ENCODE results near the gene CROCC. TPM values are rescaled to one million over a fixed set of nuclear protein-coding genes. Genes with fewer than 3 reads are reported as not detected.

The CROCC gene
- total and polyA plus RNA-seq, 9 of the 15 experiments (the other 6 are each of a cell fraction or from before 2014, with no cell fraction given), result 0.17 to 15.4 (median 7.6) TPM

GRCh38 chr1:16905110-16905867 is 16.4 kb upstream of the CROCC start (continued):
- TF ChIP-seq TRIM25 (IDR thresholded peaks at IDR 0.05; ENCODE audit: borderline replicate concordance) (0 out of 2 replicates have a peak, but pooled peaks have one; percentile 55), SMAD1 (IDR thresholded peaks at IDR 0.05; ENCODE audit: low read depth, low read length, partially characterized antibody) (peak; percentile 100), ZNF347 (CRISPR knock-in tag; IDR thresholded peaks at IDR 0.05; ENCODE audit: low read depth) (peak; percentile 97), ERF (CRISPR knock-in tag; IDR thresholded peaks at IDR 0.05) (peak; percentile 99), PCBP2 (IDR thresholded peaks at IDR 0.05; ENCODE audit: low read depth, low read length, poor library complexity, severe bottlenecking) (no peak), RHOXF2B (CRISPR knock-in tag; conservative IDR thresholded peaks at IDR 0.05) (peak; percentile 99), ARID3B (CRISPR knock-in tag; IDR thresholded peaks at IDR 0.05; ENCODE audit: borderline replicate concordance) (no peak), DNMT1 (IDR thresholded peaks at IDR 0.05) (no peak), SFPQ (IDR thresholded peaks at IDR 0.05; ENCODE audit: low read depth, low read length) (peak; percentile 81), STAT5B (CRISPR knock-in tag; IDR thresholded peaks at IDR 0.05) (no peak), ELK1 (CRISPR knock-in tag; IDR thresholded peaks at IDR 0.05) (no peak), RBM25 (IDR thresholded peaks at IDR 0.05; ENCODE audit: low read depth, low read length, severe bottlenecking) (peak; percentile 40), TFAP4 (CRISPR knock-in tag; IDR thresholded peaks at IDR 0.05; ENCODE audit: borderline replicate concordance) (peak; percentile 46), PBX2 (CRISPR knock-in tag; IDR thresholded peaks at IDR 0.05; ENCODE audit: low read depth) (no peak), PBX2 (tag; conservative IDR thresholded peaks at IDR 0.05; ENCODE audit: low read depth) (peak; percentile 35; the same call in 1 of the 2 replicates), ZNF589 (CRISPR knock-in tag; IDR thresholded peaks at IDR 0.05; ENCODE audit: low read depth) (peak; percentile 80; the same call in 1 of the 2 replicates)
